AG10803 (cell line): ENCODE measurements around the gene NPHS2.
"Not testable (repeated sequence)": the region's sequence is repeated elsewhere in the genome, so short reads cannot be mapped to it uniquely, and the experiment has no call there.

Experiments
- DNase-seq: peaks from one replicate; pipeline ENCODE4 v3.0.0; 2010; ENCODE audit warnings: low read depth
- H3K4me3 ChIP-seq: 2 replicates; pipeline ENCODE4 v1.5.1; 2011; ENCODE audit warnings: mild to moderate bottlenecking, low read length, control low read depth
- CTCF ChIP-seq: conservative IDR thresholded peaks from 2 replicates; pipeline ENCODE4 v1.5.1; 2011; ENCODE audit warnings: mild to moderate bottlenecking, low read length, control low read depth, inconsistent platforms

NPHS2 gene

GRCh38 chr1:179547021-179547535 is 28.7 kb downstream of the NPHS2 start:
- no peak overlapping the region for H3K4me3 ChIP-seq
- no peak for DNase-seq
- no peak for TF ChIP-seq CTCF

- no peak for TF ChIP-seq CTCF
- DNase-seq, result no peak
- no peak overlapping the region for H3K4me3 ChIP-seq
These were observed 30.4 kb downstream of the NPHS2 start for GRCh38 chr1:179545321-179545720.

- no peak for DNase-seq
- no peak overlapping the region for H3K4me3 ChIP-seq
- TF ChIP-seq CTCF, result no peak
These were observed 34.0 kb downstream of the NPHS2 start for GRCh38 chr1:179541774-179542173.

- H3K4me3 ChIP-seq, result no peak overlapping the region
- no peak for TF ChIP-seq CTCF
- DNase-seq, result no peak
These were observed 45.4 kb downstream of the NPHS2 start for GRCh38 chr1:179530352-179530751.

DNA sequence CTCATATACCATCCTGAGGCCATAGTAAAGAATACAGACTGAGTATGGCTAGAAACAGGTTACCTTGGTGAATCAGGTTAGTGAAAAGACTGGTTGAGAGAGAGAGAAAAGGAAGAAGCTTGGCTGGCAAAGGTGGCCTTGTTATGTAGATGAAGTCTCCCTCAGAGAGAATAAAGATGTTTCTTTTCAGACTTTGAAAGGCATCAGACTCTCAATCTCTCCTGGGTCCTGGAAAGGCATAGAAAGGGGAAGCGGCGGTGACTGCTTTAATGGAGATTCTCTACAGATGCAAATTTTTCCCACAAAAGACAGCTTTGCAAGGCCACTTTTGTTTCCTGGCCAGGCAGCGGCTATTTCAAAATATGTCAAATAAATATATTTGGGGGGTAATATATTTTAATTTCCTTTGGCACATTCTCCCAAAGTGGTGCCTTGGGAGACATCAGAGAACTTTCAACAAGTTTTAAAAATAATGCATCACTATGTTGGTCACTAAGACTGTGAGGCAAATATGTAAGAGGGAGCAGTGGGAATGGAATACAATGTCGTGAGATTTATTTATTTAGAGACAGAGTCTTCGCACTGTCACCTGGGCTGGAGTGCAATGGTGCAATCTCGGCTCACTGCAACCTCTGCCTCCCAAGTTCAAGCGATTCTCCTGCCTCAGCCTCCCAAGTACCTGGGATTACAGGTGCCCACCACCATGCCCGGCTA is 46.1 kb downstream of the NPHS2 start:
- TF ChIP-seq CTCF, result no peak
- H3K4me3 ChIP-seq, result no peak overlapping the region
- no peak for DNase-seq

GRCh38 chr1:179518544-179518943 is 57.2 kb downstream of the NPHS2 start:
- H3K4me3 ChIP-seq, DNase-seq: not testable (repeated sequence)

DNA sequence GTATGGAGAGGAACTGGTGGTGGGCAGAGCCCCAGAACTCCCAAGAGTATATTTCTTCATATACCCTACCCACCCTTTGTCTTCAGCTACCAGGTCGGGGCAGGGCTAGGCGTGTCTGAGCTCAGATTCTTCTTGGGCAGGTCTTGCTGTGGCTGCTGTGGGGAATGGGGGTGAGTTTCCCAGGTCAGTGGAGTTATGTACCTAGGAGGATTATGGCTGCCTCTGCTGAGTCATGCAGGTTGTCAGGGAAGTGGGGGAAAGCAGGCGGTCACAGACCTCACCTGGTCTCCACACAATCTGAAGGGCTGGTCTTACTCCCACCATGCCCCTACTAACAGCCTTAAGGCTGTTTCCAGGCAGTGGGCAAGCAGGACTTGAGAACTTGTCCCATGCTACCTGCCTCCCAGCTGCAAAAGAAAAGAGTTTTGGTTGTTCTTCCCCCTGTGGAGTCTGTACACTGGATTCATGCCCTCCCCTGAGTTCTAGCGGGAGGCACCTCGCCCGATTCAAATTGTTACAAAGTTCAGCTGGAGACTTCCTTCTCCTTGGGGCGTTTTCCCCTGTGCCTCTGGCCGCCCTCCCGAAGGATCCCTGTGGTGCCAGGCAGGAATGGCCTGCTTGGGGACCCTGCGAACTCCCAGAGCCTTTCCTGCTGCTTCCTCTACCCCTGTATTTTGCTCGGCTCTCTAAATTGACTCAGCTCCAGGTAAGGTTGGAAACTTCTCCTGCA is 58.6 kb downstream of the NPHS2 start:
- H3K4me3 ChIP-seq, result no peak overlapping the region
- no peak for DNase-seq
- no peak for TF ChIP-seq CTCF
